ENCODE data around the gene GUK1.
A peak's percentile ranks its signal among the peaks of the same experiment; 100 is the strongest.

The GUK1 gene, protein sequence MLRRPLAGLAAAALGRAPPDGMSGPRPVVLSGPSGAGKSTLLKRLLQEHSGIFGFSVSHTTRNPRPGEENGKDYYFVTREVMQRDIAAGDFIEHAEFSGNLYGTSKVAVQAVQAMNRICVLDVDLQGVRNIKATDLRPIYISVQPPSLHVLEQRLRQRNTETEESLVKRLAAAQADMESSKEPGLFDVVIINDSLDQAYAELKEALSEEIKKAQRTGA

DNA sequence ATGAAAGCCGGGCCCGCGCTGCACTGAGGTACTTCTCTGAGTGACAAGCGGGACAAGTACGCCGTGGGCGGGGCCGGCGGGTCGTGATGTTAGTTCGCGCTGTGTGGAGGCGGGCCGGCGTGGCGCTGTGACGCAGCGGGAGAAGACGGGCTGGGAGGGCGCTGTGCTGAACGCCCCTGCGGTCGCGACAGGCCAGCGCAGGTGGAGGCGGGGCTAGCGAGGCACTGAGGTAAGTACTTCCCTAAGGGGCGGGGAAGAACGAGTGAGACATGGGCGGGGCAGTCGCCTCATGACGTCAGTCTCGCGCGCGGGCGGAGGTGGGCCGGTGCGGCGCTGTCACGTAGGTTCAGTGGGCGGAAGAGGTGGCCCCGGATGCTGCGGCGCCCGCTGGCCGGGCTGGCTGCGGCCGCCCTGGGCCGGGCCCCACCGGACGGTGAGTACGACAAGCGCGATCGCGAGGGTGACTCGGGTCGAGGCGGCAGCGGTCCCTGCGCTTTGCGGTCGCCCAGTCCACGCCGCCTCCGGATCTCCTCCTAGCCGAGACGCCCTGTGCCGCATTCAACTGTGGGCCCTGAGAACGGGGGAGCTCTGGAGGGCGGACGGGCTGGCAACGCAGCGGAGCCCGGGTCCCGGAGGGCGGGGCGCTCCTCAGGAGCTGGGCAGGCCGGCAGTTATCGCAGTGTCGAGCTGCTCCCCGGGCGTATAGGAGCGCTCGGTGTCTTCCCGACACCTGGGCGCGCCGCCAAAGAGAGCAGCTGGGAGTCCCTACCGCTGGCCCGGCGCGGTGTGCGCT, at the start of gene GUK1:
GUK1 (plus strand) TSS at position 349 of the 793 bp plus-strand sequence; CDS start at position 373, 24 bp downstream.
- peak; percentile 100 for DNase-seq (ENCODE audit: low read depth)

DNA sequence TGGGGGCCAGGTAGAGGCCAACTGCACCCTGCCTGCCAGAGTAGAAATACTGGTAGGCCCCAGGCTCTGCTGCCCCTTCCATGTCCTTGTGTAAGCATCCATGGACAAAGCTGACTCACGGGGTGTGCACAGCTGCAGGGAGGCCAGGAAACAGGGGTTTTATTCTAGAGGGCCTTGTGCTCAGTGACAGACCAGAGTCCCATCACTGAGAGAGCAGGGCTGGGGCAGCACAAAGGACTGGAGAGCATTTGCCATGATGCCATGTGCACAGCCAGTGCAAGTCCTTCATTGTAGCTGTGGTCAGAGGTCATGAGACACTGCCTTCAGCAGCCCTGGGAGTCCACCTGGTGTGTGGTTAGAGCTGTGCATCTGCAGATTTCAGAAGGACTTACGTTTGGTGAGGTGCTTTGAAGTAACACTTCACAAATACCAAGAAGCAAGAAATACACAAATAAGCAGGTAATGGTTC, 49.4 kb upstream of the GUK1 start:
- no peak for DNase-seq (ENCODE audit: low read depth)

DNA sequence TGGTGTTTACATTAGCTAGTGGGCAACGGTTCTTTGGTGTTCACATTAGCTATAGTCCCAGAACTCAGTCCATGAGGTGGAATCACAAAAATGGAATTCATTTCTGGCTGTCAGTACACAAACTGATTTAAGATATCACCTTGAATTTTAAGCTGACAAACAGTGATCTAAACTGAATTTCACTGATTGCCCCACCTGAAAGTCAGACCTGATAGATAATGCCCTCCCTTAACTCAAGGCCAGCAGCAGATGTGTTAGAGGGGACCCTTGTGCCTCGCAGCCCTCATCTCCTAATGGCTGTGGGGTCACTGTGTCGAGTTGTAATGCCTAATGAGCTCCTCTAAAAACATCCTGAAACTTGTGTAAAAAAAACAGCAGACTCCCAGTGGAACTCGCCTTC, 49.0 kb upstream of the GUK1 start:
- no peak for DNase-seq (ENCODE audit: low read depth)

DNA sequence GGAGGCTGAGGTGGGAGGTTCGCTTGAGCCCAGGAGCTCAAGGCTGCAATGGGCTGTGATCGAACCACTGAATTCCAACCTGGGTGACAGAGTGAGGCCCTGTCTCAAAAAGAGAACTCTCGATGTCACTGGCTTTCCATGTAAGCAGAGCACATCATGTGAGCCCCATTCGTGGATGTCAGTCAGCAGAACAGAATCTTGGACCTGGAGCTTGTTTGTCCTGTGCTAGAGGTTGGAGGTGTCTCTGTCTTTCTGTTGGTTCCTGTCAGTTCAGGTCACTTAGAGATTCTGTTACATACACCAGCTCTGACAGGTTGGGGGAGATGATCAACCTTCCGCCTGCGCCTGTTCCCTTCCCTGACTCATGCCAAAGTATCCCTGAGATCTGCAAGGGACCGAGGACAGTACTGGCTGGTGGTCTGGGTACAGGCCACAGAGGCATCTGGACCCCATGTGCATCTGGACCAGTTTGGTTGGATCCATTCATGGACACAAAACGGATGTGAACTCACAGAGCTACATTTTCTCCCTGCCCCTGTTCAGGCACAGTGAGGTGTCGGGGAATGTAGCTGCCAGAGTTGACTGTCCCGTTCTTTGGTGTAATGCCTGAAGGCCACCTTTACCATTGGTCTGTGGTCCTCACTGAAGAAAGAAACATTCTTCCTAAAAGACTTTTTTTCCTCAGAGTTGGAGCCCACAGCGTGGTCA, 47.6 kb upstream of the GUK1 start:
- no peak for DNase-seq (ENCODE audit: low read depth)

DNA sequence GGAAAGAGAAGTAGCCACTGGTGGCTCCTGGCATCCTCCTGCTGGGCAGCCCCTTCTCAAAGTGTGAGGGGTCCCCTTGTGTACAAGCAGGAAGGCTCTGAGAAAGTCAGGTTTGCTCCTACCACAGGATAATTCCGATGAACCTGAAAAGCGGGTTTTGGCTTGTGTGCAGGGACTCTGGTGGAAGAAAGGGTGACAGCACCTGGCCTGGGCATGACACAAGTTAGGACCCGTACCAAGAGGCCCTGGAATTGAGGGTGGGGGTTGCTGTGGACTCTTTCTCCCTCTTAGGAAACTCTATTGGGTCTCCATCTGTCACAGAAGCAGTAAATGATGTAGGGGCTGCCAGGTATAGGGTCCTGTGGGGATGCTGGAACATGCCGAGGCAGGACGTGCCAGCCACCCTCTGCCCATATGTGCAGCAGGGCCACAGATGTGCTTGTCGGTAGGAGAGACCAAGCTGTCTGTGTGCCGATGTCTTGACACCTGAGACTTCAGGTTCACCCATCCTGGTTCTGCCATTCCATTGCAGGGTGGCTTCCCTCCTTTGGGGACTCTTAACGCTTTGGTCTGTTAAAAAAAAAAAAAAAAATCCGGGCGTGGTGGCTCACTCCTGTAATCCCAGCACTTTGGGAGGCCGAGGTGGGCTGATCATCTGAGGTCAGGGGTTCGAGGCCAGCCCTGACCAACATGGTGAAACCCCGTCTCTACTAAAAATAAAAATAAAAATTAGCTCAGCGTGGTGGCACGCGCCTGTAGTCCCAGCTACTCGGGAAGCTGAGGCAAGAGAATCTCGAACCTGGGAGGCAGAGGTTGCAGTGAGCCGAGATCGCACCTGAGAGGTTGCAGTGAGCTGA, 46.8 kb upstream of the GUK1 start:
- no peak for DNase-seq (ENCODE audit: low read depth)

DNA sequence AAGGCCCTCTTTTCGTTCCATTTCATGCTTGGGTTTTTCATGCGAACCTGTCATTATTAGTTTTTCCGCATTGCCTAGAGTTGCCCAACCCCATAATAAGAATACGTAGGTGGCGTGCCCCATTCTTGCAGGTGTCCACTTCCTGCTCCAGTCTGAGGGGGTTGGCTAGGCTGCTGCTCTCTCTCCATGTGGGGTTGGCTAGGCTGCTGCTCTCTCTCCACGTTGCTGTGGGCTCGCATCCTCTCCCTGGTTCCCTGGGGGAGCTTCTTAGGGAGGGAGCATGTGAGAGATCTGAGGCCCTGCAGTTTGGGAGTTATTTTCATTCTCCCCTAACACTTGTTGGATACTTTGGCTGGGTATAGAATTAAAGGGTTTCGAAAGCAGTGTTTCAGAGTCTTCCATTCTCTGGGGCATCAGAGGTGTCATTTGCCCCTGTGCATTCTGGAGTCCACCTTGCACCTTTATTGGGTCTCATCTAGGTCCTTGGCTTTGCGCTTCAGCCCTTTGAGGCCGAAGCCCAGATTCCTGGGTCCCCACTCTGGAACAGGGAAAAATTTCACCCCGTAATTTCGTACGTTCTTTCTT, 45.6 kb upstream of the GUK1 start:
- DNase-seq (ENCODE audit: low read depth), result no peak

DNA sequence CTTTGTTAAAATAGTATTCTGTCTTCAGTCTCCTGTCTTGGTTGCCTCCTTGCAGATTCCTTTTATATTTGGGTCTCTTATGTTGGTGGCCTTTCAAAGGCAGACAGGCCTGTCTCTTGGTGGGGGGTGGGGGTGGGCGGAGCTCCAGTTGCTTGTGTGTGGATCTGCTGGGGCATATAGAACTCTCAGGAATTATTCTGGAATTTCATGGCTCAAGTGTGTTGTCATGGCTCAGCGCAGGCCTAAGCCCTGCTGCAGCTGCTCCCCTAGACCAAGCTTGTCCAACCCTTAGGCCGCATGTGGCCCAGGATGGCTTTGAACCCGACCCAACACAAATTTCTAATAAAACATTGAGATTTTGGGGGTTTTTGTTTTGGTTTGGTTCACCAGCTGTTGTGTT, 44.9 kb upstream of the GUK1 start:
- no peak for DNase-seq (ENCODE audit: low read depth)

DNA sequence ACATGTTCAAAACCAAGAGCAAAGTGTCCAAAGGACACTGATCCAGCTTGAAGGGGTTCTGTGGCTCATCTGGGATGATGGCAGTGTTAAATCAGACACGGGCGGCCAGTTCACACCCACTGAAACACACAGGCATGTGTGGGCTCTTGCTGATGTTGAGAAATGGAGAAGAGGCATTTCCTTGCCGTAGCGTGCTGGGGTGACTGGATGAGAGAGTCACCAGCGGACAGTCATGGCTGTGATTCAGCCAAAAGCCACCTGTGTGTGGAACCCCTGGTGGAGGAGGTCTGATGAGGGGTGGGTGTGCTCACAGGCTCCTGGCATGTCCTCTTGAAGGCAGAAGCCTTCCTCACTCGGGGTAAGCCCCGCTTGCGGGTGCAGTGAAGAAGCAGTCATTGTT, 44.1 kb upstream of the GUK1 start:
- DNase-seq (ENCODE audit: low read depth), result no peak

DNA sequence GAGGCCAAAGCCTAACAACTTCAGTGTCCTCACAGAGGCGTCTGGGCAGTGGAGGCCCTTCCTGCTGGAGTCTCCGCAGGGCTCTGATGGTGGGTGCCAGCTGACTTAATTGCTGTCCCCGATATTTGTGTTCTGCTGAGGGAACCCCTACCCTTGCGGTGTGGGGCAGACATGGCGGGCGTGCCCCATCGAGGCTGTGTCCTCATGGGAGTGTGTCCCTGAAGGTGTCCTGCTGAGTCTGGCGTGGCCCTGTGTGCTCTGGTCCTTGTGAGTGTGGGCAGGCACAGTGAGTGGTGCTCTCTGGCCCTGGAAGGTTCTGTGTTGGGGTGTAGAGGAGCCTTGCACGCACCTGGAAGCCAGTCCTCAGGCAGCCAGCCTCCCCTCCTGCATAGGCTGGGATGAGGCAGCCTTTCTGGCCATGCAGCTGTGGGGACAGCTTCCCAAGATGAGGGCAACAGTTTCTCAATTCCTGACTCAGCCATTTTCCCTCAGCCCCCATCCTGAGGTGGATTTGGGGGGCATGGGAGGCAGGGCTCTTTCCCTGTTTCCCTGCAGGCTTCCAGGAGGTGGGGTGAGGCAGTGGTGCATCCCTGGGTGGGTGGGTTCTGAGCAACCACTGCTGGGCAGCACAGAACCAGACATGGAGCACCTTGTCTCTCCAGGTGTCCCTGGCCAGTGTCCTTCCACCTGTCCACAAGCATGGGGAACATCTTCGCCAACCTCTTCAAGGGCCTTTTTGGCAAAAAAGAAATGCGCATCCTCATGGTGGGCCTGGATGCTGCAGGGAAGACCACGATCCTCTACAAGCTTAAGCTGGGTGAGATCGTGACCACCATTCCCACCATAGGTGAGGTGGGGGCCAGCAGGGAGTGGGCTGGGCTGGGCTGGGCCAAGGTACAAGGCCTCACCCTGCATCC, 43.4 kb upstream of the GUK1 start:
- DNase-seq (ENCODE audit: low read depth), result no peak

DNA sequence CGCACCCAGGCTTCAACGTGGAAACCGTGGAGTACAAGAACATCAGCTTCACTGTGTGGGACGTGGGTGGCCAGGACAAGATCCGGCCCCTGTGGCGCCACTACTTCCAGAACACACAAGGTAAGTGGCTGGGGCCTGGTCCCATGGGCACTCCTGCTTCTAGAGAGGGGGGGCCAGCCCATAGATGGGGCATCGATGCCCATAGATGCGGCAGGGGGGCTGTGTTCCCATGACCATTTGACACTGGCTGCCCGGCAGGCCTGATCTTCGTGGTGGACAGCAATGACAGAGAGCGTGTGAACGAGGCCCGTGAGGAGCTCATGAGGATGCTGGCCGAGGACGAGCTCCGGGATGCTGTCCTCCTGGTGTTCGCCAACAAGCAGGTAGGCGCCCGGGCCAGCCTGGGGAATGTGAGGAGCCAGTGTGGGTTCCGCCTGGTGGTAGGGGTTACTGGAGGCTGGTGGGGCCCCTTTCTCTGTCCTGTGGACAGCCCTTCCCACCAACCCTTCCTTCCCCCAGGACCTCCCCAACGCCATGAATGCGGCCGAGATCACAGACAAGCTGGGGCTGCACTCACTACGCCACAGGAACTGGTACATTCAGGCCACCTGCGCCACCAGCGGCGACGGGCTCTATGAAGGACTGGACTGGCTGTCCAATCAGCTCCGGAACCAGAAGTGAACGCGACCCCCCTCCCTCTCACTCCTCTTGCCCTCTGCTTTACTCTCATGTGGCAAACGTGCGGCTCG, 42.6 kb upstream of the GUK1 start:
- no peak for DNase-seq (ENCODE audit: low read depth)

DNA sequence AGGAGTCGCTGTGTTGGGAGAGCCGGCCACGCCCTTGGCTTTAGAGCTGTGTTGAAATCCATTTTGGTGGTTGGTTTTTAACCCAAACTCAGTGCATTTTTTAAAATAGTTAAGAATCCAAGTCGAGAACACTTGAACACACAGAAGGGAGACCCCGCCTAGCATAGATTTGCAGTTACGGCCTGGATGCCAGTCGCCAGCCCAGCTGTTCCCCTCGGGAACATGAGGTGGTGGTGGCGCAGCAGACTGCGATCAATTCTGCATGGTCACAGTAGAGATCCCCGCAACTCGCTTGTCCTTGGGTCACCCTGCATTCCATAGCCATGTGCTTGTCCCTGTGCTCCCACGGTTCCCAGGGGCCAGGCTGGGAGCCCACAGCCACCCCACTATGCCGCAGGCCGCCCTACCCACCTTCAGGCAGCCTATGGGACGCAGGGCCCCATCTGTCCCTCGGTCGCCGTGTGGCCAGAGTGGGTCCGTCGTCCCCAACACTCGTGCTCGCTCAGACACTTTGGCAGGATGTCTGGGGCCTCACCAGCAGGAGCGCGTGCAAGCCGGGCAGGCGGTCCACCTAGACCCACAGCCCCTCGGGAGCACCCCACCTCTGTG, 41.7 kb upstream of the GUK1 start:
- no peak for DNase-seq (ENCODE audit: low read depth)

DNA sequence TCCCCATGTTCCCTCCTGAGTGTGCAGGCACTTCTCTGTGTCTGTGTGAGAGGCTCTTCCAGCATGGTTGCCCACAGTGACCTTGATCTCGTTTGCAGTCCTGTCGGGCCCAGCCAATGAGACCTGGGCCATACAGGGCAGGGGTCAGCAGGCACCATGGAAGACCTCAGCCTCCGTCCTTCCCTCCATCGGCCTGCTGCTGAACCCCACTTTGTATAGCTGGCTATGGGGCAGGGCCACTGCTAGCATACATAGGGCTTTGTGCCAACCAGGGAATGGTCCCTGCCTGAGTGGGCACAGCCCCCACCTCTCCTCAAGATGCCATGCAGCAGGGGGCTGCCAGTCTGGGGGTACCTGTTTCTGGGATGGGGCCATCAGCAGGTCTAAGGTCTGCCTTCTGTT, 40.7 kb upstream of the GUK1 start:
- DNase-seq (ENCODE audit: low read depth), result no peak

DNA sequence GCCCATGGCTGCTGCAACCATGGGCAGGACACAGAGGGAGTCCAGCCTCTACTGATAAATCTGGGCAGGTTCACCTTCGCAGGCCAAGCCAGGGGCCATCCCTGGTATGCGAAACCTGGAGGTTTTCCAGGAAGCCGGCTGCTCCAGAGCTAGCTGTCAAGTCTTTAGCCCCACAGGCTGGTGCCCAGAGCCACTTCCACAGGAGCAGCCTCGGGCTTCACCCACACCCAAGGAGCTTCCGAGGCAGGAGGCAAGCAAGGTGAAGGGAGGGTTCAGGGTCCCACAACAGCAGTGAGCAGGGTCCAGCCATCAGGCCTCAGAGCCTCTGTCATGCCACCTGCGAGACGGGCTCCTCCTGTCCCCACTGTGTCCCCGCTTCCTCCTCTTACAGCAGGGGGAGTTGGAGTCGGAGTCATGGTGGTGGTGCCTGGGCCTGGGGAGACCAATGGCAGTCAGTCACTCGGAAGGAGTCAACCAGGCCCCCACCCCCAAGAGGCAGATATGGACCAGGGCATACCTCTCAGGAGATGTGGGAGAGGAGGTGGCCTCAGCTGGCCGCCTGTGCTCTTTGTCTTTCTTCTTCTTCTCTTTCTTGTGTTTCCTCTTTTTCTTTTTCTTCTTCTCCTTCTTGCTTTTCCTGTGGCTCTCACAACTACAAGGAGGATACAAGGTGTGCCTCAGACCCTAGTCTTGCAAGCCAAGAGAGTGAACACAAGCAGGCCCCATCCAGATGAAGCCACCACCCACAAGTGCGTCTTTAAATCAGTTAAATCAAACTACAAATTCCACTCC, 39.1 kb upstream of the GUK1 start:
- no peak for DNase-seq (ENCODE audit: low read depth)

DNA sequence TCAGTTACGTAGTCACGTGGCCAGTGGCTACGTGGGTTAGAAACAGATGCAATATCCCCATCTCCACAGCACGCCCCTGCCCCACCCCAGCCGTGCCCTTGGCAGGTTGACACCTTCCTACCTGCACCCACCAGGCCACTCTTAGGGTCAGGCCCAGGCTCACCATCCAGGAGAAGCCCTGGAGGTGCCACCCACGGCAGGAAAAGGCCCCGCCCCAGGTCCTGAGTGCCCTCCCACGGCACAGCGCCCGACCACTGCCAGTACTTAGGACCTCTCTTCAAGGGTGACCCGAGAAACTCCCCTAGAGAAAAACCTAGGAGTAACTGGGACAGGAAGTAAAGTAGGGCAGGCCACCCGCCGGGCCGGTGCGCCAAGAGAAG, 38.5 kb upstream of the GUK1 start:
- DNase-seq (ENCODE audit: low read depth), result no peak

DNA sequence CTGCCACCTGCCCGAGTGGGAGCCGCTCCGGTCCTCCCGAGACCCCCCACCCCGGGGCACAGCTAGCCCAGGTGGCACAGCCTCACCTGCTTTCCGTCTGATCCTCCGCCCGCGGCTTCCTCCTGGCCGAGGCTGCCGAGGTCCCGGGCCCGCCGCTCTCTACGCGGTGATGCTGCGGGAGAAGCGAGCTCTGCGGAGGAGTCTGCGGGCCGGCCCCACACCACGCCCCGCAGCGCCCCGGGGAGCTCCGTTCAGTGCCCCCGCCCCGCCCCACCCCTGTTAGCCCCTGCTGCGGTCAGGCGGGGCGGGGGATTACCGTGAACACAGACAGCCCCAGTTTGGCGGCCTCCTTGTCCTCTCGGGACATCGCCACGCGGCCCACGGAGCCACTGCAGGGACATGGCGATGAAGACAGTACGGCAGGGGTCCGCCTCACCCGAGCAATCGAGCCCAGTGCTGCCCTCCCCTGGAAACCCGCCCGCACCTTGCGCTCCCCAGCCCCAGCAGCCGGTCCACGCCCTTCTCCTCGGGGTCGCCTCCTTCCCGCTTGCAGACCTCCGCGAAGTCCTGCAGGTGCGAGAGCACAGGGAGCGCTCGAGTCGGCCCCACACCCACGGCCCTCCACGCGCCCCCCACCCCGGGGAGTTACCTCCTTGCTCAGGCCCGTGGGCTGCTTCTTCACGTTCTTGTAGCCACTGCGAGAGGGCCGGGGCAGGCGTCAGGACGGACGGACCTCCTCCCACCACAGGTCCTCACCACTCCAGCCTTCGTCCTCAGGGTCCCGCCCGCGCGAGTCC, 37.9 kb upstream of the GUK1 start:
- peak; percentile 52 for DNase-seq (ENCODE audit: low read depth)

DNA sequence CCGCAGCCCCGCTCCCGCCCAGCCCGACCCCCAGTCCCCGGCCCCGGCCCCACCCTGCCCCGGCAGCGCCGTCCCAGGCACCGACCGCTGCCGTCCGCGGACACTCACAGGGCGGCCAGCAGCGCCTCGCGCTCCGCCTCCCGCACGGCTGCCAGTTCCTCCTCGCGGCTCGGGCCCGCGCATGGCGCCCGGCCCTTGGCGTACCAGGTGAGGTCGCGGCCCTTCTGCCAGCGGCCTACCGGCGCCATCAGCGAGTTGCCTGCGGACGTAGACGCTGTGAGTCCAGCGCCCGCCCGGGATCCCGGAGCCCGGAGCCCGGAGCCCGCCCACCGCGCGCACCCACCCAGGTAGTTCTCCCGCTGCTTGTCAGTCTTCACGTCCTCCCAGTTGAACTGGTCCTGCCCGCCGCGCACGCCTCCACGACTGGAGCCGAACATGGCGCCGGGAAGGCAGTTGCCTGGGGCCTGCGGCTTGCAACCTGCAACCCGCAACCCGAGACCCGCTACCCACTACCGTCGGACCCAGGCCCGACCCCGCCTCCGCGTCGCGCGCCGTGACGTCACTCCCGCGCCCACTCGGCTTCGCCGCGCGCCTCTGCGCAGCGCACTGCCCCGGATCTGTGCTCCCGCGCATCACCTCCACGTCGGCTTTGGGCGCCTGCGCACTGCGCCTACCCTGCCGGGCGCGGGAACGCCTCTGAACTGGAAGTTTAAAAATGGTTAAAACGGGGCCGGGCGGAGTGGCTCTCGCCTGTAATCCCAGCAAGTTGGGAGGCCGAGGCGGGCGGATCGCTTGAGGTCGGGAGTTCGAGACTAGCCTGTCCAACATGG, 37.1 kb upstream of the GUK1 start, which contains the start of gene C1orf35:
C1orf35 (minus strand) TSS at position 535 of the 830 bp plus-strand sequence; CDS start at position 437, 98 bp downstream.
- DNase-seq (ENCODE audit: low read depth), result peak; percentile 91
